ENCODE results near the gene CRISPLD2.

The CRISPLD2 gene

DNA sequence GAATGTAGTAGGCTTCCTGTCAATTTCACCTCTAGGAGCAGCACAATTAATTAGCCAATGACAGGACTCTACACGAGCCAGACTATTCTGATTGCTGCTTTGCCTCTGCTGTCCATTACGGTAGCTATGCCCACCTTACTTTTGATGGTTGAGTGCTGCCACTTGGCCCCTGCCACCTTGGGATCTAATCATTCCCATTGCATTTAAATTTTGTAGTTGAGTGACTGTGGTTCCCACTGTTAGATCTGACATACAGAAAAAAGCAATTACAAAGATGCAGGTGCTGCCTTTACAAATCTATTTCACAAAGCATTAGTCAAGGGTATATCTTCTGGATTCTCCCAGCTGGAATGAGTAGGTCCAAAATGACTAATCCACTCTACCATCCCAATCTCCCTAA lies 39.9 kb downstream of the CRISPLD2 start:
- Histone ChIP-seq H3K4me1 (no peaks in the 10 kb centered on the region), H3K27ac (no peak overlapping the region), H3K36me3 (peaks cover 17 to 65% (median 29%) of the 10 kb centered on the region in 3 donors), H3K9me3 (peaks cover 0 to 28% (median 13%) of the 10 kb centered on the region in 3 donors), H3K27me3 (no peaks in the 10 kb centered on the region), H3K4me3 (no peak overlapping the region)
- intact Hi-C loops (cut with DNase I; ENCODE audit: low total_unique reads), result no loop called here
- TF ChIP-seq CTCF (IDR thresholded peaks at IDR 0.05), result no peak
- DNase-seq, result no peak

GRCh38 chr16:84860383-84860782 lies 40.6 kb downstream of the CRISPLD2 start:
- Histone ChIP-seq H3K27me3 (no peaks in the 10 kb centered on the region), H3K4me3 (no peak overlapping the region), H3K4me1 (no peaks in the 10 kb centered on the region), H3K9me3 (peaks cover 0 to 28% (median 13%) of the 10 kb centered on the region in 3 donors), H3K27ac (no peak overlapping the region), H3K36me3 (peaks cover 17 to 68% (median 29%) of the 10 kb centered on the region in 3 donors)
- intact Hi-C loops (cut with DNase I; ENCODE audit: low total_unique reads), result no loop called here
- TF ChIP-seq CTCF (IDR thresholded peaks at IDR 0.05), result no peak
- no peak for DNase-seq

- Histone ChIP-seq H3K27ac (no peak overlapping the region), H3K36me3 (peaks cover 17 to 65% (median 29%) of the 10 kb centered on the region in 3 donors), H3K27me3 (no peaks in the 10 kb centered on the region), H3K4me3 (no peak overlapping the region), H3K9me3 (peaks cover 0 to 28% (median 13%) of the 10 kb centered on the region in 3 donors), H3K4me1 (no peaks in the 10 kb centered on the region)
- intact Hi-C loops (cut with DNase I; ENCODE audit: low total_unique reads), result no loop called here
- TF ChIP-seq CTCF (IDR thresholded peaks at IDR 0.05), result no peak
- DNase-seq, result no peak
These were observed 41.9 kb downstream of the CRISPLD2 start for GRCh38 chr16:84861671-84862070.

DNA sequence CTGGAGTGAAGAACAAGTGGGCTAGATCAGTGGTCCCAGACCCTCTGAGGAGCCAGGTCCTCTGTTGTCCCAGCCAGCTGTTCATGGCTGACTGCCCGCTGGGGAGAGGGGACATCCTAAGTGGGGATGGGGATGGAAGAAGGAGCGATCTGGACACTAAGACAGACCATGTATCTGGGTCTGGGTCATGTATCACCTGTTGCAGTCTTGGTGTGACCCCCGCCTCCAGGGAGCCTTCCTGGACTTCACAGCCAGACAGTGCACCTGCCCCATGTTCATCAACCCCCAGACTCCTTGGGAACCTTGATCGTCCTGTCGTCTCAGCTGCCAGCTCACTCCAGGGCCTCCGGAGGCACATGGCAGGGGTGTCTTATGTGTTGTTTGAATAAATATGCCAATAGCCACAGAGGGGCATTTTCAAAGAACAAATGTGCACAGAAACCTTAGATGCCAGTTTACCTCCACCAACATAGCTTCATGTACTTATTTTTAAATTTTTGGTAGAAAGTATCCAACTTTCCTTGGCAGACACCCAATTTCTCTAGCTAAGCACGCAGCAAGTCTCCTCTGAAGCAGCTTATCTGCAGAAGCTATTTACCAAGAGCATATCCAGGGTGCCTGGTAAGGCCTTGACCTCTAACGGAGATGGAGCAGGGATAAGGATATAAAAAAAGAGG lies 43.2 kb downstream of the CRISPLD2 start:
- peaks cover 0 to 28% (median 13%) of the 10 kb centered on the region in 3 donors for H3K9me3 ChIP-seq
- H3K27me3 ChIP-seq, result no peaks in the 10 kb centered on the region
- no peak overlapping the region for H3K4me3 ChIP-seq
- no peaks in the 10 kb centered on the region for H3K4me1 ChIP-seq
- no peak overlapping the region for H3K27ac ChIP-seq
- no peak for TF ChIP-seq CTCF (IDR thresholded peaks at IDR 0.05)
- H3K36me3 ChIP-seq, result peaks cover 17 to 65% (median 26%) of the 10 kb centered on the region in 3 donors
- intact Hi-C loops (cut with DNase I; ENCODE audit: low total_unique reads), result no loop called here
- DNase-seq, result no peak

DNA sequence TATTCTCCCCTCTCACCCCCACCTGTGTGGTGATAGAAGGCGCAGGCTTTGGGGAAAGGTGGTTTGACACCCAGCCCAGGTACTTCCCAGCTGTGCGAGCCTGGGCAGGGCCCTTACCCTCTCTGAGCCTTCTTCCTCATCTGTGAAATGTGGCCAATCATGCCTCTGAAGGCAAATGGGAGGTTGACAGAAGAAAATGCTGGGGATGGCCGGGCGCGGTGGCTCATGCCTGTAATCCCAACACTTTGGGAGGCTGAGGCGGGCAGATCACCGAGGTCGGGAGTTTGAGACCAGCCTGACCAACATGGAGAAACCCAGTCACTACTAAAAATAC lies 43.7 kb downstream of the CRISPLD2 start:
- intact Hi-C loops (cut with DNase I; ENCODE audit: low total_unique reads), result no loop called here
- no peaks in the 10 kb centered on the region for H3K4me1 ChIP-seq
- H3K36me3 ChIP-seq, result peaks cover 17 to 64% (median 21%) of the 10 kb centered on the region in 3 donors
- H3K27ac ChIP-seq, result no peak overlapping the region
- peaks cover 0 to 26% (median 13%) of the 10 kb centered on the region in 3 donors for H3K9me3 ChIP-seq
- no peak for TF ChIP-seq CTCF (IDR thresholded peaks at IDR 0.05)
- DNase-seq, result no peak
- no peaks in the 10 kb centered on the region for H3K27me3 ChIP-seq
- H3K4me3 ChIP-seq, result no peak overlapping the region
